ENCODE data around the gene LTBP1.

DNA sequence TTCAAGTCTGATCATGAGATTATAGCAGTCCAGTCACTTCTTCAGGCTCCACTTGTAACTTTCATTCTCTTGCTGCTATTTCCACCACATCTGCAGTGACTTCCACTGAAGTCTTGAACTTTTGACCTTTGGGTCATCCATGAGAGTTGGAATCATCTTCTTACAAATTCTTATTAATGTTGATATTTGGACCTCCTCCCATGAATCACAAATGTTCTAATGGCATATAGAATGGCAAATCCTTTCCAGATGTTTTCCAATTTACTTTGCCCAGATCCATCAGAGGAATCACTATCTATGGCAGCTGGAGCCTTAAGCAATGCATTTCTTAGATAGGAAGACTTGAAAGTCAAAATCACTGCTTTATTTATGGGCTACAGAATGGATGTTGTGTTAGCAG lies 159.4 kb downstream of the LTBP1 start:
- TF ChIP-seq CBX5 (IDR thresholded peaks at IDR 0.05; ENCODE audit: low read depth) (no peak), IRF4 (IDR thresholded peaks at IDR 0.05; ENCODE audit: low read depth, low read length) (no peak), CREM (IDR thresholded peaks at IDR 0.05; ENCODE audit: low read depth) (no peak)

Measured in GM12878 (cell line).